Heart left ventricle (tissue), 16 donors: ENCODE results near the gene LIMK2. TPM values are rescaled to one million over a fixed set of nuclear protein-coding genes. Genes with fewer than 3 reads are reported as not detected.

Experiments
- ATAC-seq, 4 donors: fragments of 200-7000 bp; cut with Tn5 transposase; one replicate each; pipeline ENCODE4 v1.9.1; 2020 to 2022; ENCODE audit warnings: moderate library complexity in 4 of 4, mild to moderate bottlenecking in 3 of 4, moderate number of reproducible peaks in 1 of 4
- DNase-seq, 5 donors: peaks; one replicate each; pipeline ENCODE4 v3.0.0-alpha.2; 2020
- H3K27ac ChIP-seq, 12 donors: fragments of 200-600 bp; sonication (generic) in 4 of 12; one replicate each; pipeline versions ENCODE4 v1.5.0 to v1.8.0; 2016 to 2022; ENCODE audit warnings: mild to moderate bottlenecking in 2 of 12
- H3K27me3 ChIP-seq, 9 donors: fragments of 200-600 bp; sonication (generic) in 2 of 9; one replicate each; pipeline versions ENCODE4 v1.5.1 to v1.8.0; 2016 to 2022; ENCODE audit warnings: mild to moderate bottlenecking in 3 of 9
- H3K36me3 ChIP-seq, 9 donors: fragments of 200-600 bp; sonication (generic) in 2 of 9; one replicate each; pipeline versions ENCODE4 v1.5.0 to v1.8.0; 2018 to 2022; ENCODE audit warnings: mild to moderate bottlenecking in 2 of 9
- H3K4me1 ChIP-seq, 12 donors: fragments of 200-600 bp; sonication (generic) in 4 of 12; one replicate each; pipeline versions ENCODE4 v1.5.0 to v1.8.0; 2016 to 2022; ENCODE audit warnings: mild to moderate bottlenecking in 3 of 12
- H3K4me3 ChIP-seq, 12 donors: fragments of 200-600 bp; sonication (generic) in 4 of 12; one replicate each; pipeline versions ENCODE4 v1.5.0 to v1.8.0; 2017 to 2022; ENCODE audit warnings: mild to moderate bottlenecking in 9 of 12, moderate library complexity in 4 of 12
- H3K9me3 ChIP-seq, 12 donors: fragments of 200-600 bp; sonication (generic) in 4 of 12; one replicate each; pipeline versions ENCODE4 v1.5.0 to v1.8.0; 2016 to 2022; ENCODE audit warnings: mild to moderate bottlenecking in 1 of 12
- CTCF ChIP-seq, 12 donors: fragments of 200-600 bp; sonication (generic) in 4 of 12; IDR thresholded peaks; one replicate each; pipeline versions ENCODE4 v1.5.0 to v1.8.0; 2018 to 2022; ENCODE audit warnings: antibody characterized with exemption in 12 of 12, mild to moderate bottlenecking in 5 of 12
- POLR2A ChIP-seq, 2 donors: fragments of 450-650 bp; IDR thresholded peaks; one replicate each; pipeline ENCODE4 v1.6.1; 2017; ENCODE audit warnings: antibody characterized with exemption in 2 of 2, mild to moderate bottlenecking in 2 of 2, moderate library complexity in 2 of 2
- WGBS, 4 donors: extraction: QIAGEN DNeasy Blood & Tissue Kit in 2 of 4; methylation state at CpG; one replicate each; pipeline versions ENCODE4 v1.1.5 to v1.1.7; 2013 to 2018; 5-methylcytosine and 5-hydroxymethylcytosine counted together
- intact Hi-C, 10 donors: fragments of 100-400 bp; cut with DNase I; formaldehyde crosslinking; loops; one replicate each; pipeline versions ENCODE4 v1.11.1 to v1.14.2; 2022
- polyA plus RNA-seq, 2 donors: library from polyadenylated mRNA; stranded (reverse); fragments of 200-250 nt; gene quantifications; one replicate each; pipeline ENCODE4 v1.2.3, GENCODE V29; 2013
- total RNA-seq, 9 donors: library from RNA; depleted of rRNA in 2 of 9; stranded (reverse); fragments of >200 nt in 2 of 9; fragmentation: NEBNext Ultra II Directional in 3 of 9; extraction: Animal tissue kit (Norgen Biotek cat#: 25700) in 3 of 9; gene quantifications; one replicate each; pipeline versions ENCODE4 v1.1.0 to v1.2.4, GENCODE V29; 2016 to 2023
- donor health status: ischemic (EF 13 %, LVEDD 7.1; RV severe dilation, severe dysfunction).
- donor health status: healthy with polysubstance abuse.
- donor health status: DM: no; HTN: yes; CAD: no.
- donor health status: DM: no; HTN: no; CAD: no.
- donor health status: ischemic (EF 25% LVEDD 6.9; RV normal size, moderate dysfunction).
- donor health status: ischemic (EF 25% LVEDD 5.7; RV mildly dilated, moderate dysfunction).
- donor health status: healthy.
- donor health status: DM: yes; HTN: yes; CAD: no.
- donor health status: ischemic (EF 35%, LVEDD 5.7; RV mildly dilated, moderate dysfunction).
- donor health status: nonischemic (EF 11% LVEDD 7.7; RV severe dilation, severe dysfunction).
- donor health status: DM: yes; HTN: yes; CAD: no.
- donor health status: PGD.
- donor health status: ischemic (EF 29% LVEDD 5.4; RV normal size, mild dysfunction).
- donor health status: nonischemic (EF 23%, LVEDD 6.1; RV moderate dilation, normal function).

LIMK2 gene
- total and polyA plus RNA-seq, 11 donors: 7.0 to 33.3 (median 9.4) TPM

- 89 to 100% (median 96%) methylated on average over 1 of the region's 1 CpG for WGBS, 4 donors
- intact Hi-C loops: loop anchor here in 6 of 10 donors (10.0 kb wide), 3 partner anchors 123 to 293 kb away; partner anchors contain the start of gene SELENOM (in 2 of the 6)
- Histone ChIP-seq H3K27ac (no peak overlapping the region), H3K4me1 (peaks cover 0 to 55% (median 8%) of the 10 kb centered on the region in 12 donors), H3K4me3 (no peak overlapping the region), H3K9me3 (no peaks in the 10 kb centered on the region), H3K36me3 (peaks cover 0 to 21% (median 3%) of the 10 kb centered on the region in 9 donors), H3K27me3 (no peaks in the 10 kb centered on the region)
- ATAC-seq (no peak), DNase-seq (no peak)
- TF ChIP-seq CTCF (IDR thresholded peaks at IDR 0.05) (no peak), POLR2A (IDR thresholded peaks at IDR 0.05) (no peak)
These were observed 26.0 kb downstream of the LIMK2 start for GRCh38 chr22:31238057-31238456.

- TF ChIP-seq CTCF (IDR thresholded peaks at IDR 0.05) (no peak), POLR2A (IDR thresholded peaks at IDR 0.05) (no peak)
- peaks cover 0 to 46% (median 3%) of the 10 kb centered on the region in 12 donors for H3K4me1 ChIP-seq
- DNase-seq (no peak), ATAC-seq (peak in 1 of 4 donors; percentile 31)
- intact Hi-C loops: loop anchor here in 6 of 10 donors (10.0 kb wide), 3 partner anchors 125 to 295 kb away; partner anchors contain the start of gene SELENOM (in 2 of the 6)
- no peak overlapping the region for H3K4me3 ChIP-seq
- H3K9me3 ChIP-seq: no peaks in the 10 kb centered on the region
- peaks cover 0 to 25% (median 3%) of the 10 kb centered on the region in 9 donors for H3K36me3 ChIP-seq
- peak overlapping the region in 1 of 12 donors; percentile 22 for H3K27ac ChIP-seq
- no peaks in the 10 kb centered on the region for H3K27me3 ChIP-seq
- WGBS, 4 donors: 64 to 76% (median 69%) methylated on average over 6 of the region's 6 CpGs
These were observed 27.8 kb downstream of the LIMK2 start for GRCh38 chr22:31239771-31240370.

GRCh38 chr22:31241200-31241599, 29.1 kb downstream of the LIMK2 start:
- intact Hi-C loops: no loop called here
- TF ChIP-seq POLR2A (IDR thresholded peaks at IDR 0.05) (no peak), CTCF (IDR thresholded peaks at IDR 0.05) (no peak)
- Histone ChIP-seq H3K9me3 (no peaks in the 10 kb centered on the region), H3K4me1 (peaks cover 0 to 33% (median 0%) of the 10 kb centered on the region in 12 donors), H3K27ac (no peak overlapping the region), H3K27me3 (no peaks in the 10 kb centered on the region), H3K4me3 (no peak overlapping the region), H3K36me3 (peaks cover 0 to 25% (median 3%) of the 10 kb centered on the region in 9 donors)
- DNase-seq (no peak), ATAC-seq (no peak)
- 62 to 78% (median 70%) methylated on average over 1 of the region's 1 CpG for WGBS, 4 donors

GRCh38 chr22:31241936-31242335, 29.8 kb downstream of the LIMK2 start:
- H3K4me1 ChIP-seq: peaks cover 0 to 31% (median 0%) of the 10 kb centered on the region in 12 donors
- no peaks in the 10 kb centered on the region for H3K27me3 ChIP-seq
- ATAC-seq (no peak), DNase-seq (no peak)
- H3K9me3 ChIP-seq: no peaks in the 10 kb centered on the region
- intact Hi-C loops: no loop called here
- H3K36me3 ChIP-seq: peaks cover 0 to 25% (median 3%) of the 10 kb centered on the region in 9 donors
- H3K27ac ChIP-seq: no peak overlapping the region
- TF ChIP-seq CTCF (IDR thresholded peaks at IDR 0.05) (no peak), POLR2A (IDR thresholded peaks at IDR 0.05) (no peak)
- no peak overlapping the region for H3K4me3 ChIP-seq
